GM19467 (cell line): Measurements from ENCODE around the gene METTL16.
A peak's percentile ranks its signal among the peaks of the same experiment; 100 is the strongest.

Source experiments
- ATAC-seq: cut with Tn5 transposase; IDR thresholded peaks from one replicate; pipeline ENCODE4 v1.9.1; 2021; ENCODE audit warnings: mild to moderate bottlenecking, moderate library complexity; ENCODE audit not compliant: unreplicated experiment

The METTL16 gene

DNA sequence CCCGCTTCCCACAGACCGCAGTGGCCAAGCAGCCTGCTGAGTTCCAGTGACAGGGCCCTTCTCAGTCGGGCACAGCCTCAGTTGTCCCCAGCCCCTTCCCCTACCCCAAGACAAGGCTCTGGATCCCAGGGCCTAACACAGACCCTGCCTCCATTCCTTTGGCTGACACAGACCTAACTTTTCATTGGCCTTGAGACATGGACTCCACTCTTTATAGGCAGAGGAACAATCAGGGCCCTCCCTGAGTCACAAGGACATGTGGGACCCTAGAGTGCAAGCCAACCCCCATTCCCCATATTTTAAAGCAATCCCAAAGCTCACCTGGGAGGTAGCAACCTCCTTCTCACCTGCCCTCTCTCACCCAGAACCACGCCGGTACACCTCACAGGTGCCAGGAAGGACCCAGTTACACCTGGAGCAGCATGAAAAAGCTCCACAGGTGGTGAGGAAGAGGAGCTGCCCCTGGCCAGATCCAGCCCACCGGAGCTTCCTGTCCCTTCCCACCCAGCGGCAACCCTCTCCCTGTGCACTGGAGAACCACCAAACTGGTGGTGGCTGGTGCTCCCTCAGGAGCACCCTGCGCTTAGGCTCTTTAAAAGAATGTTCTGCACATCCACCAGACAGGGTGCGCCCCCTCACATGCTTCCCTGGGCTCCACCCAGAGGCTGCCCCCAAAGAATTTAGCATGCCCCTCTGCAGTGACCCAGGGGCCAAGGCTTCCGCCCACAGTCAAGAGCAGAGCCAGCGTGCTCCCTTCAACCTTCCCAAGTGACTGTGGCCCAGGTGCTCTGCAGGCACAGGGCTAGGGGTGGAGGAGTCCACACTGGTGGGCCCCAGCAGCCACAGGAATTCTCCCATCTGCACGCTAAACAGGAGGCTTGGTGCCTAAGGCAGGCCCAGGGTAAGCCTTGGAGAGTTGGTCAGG lies 114.2 kb downstream of the METTL16 start:
- no peak for ATAC-seq

DNA sequence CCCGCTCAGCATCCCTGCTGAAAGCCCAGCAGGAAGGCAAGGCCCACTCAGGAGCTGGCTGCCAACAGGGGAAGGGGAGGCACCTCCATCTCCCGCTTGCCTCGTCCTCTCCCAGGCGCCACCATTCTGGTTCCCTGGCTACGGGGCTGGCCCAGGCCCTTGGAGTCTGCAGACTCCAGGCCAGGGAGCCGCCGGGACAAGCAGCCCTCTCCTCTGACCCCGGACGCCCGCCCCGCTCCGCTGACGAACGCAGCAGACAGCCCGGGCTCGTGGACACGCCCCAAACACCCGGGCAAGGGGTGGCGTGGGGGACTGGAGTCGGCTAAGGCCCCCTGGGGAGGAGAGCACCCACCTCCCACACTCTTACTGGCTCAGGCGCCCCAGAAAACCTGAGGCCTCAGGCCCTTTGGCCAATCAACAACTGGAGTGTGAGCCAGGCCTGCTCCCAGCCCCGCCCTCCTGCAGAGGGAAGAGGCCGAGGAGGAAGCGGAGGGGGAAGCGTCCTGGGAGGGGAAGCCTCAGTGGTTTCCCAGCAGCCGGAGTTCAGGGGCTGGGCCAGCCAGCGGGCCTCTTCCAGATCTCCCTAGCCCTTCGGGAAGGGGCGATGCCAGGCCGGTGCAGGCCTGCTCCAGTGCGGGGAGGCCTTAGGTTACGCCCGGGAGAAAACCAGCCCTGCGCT lies 115.0 kb downstream of the METTL16 start:
- ATAC-seq = no peak

DNA sequence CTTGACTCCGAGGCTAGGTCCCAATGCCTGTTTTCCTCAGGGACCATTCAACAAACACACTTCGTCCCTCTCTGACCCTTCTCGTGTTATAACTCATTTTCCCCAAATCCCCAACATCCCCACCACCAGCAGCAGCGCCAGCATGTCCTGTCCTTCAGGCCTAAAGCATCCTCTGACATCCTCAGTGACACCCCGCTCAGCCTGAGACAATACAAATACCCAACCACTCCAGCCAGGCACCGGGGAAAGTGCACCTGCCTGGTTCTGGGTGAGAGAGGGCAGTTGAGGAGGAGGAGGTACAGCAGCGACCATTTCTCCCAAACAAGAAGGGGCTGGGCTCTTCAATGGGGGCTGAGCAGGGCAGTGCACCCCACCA lies 115.5 kb downstream of the METTL16 start:
- no peak for ATAC-seq

DNA sequence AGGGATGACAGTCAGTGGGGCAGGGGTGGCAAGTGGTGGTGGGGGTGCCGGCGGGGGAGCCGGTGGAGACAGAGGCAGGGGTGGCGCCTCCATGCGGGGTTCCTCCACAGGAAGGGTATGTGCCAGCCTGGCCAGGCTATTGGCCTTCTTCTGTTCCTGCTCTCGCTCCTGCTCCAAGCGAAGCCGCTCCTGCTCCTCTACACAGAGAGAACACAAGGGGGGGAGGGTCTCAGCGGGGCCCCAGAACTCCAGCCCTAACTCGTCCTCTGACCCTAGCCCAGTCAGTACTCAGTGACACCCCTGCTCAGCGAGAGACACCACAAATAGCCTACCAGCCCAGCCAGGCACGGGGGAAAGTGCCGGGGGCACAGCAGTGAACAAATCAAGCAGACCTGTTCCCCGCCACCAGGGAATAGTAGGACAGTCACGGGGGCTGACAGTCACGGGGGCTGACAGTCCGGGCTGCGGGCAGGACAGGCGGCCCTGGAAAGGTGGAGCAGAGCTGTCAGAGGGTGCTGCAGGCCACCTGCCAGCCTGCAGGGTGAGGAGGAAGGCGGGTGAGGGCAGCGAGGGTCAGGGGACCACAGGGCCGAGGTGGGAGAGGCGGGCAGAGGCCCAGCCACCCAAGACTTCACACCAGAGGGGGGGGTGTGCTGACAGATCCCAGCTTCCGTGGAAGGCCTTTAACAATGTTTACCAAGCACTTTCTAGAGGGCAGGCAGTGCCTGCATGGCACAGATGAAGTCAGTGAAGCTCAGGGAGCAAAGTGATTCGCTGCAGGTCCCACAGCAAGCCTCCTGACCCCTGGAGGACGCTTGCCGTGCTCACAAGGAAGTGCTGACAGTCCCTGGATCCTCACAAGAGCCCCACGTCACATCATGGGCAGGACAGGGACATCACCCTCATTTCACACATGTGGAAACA lies 116.2 kb downstream of the METTL16 start:
- ATAC-seq = no peak

DNA sequence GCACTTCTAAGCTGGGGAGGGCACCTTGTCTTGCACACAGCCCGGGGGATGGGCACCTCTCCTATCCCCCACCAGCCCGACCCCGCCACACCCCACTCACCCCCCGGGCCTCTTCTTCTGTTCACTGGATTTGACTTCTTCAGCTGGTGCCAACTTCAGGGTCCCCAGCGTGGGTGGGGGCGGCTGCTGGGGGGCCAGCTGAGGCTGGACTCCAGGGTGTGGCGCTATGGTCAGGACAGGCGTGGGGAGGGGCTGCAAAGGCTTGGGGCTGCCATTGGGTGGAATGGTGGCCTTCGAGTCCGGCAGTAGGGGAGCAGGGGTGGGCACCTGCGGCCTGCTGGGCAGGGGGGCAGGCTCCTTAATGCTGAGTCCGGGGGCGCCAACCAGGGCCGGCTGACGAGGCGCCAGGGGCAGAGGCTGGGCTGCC lies 116.9 kb downstream of the METTL16 start:
- no peak for ATAC-seq

GRCh38 chr17:2393954-2394749 lies 117.5 kb downstream of the METTL16 start:
- no peak for ATAC-seq

- ATAC-seq = peak; percentile 39
Measured at GRCh38 chr17:2393174-2393953, 118.3 kb downstream of the METTL16 start.

GRCh38 chr17:2392252-2393173 lies 119.2 kb downstream of the METTL16 start:
- ATAC-seq = peak; percentile 48

- no peak for ATAC-seq
Measured at GRCh38 chr17:2391597-2392251, 120.0 kb downstream of the METTL16 start.

DNA sequence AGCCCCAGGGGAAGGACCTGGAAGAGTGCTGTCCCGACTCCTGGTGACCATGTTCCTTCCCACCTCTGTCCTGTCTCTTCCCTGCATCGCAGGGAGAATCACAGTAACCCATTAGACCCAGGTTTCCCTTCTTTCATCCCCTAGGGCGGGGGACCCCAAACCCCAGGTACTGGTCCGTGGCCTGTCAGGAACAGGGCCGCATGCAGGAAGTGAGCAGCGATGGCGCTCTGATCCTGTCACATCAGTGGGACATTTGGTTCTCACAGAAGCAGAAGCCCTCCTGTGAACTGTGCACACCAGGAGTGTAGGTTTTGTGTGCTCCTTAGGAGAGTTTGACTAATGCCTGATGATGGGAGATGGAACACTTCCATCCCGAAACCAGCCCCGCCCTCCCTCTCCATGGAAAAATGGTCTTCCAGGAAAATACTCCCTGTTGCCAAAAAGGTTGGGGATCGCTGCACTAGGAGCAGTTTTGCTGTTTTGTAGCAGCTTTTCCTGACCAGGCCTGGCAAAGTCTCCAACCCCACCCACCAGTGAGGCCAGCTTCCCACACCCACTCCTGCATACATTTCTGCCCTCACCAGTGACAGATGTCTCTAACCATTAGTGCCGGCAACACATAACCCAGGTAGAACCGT lies 121.4 kb downstream of the METTL16 start:
- no peak for ATAC-seq

- ATAC-seq = no peak
Measured at GRCh38 chr17:2388683-2389055, 123.0 kb downstream of the METTL16 start.

DNA sequence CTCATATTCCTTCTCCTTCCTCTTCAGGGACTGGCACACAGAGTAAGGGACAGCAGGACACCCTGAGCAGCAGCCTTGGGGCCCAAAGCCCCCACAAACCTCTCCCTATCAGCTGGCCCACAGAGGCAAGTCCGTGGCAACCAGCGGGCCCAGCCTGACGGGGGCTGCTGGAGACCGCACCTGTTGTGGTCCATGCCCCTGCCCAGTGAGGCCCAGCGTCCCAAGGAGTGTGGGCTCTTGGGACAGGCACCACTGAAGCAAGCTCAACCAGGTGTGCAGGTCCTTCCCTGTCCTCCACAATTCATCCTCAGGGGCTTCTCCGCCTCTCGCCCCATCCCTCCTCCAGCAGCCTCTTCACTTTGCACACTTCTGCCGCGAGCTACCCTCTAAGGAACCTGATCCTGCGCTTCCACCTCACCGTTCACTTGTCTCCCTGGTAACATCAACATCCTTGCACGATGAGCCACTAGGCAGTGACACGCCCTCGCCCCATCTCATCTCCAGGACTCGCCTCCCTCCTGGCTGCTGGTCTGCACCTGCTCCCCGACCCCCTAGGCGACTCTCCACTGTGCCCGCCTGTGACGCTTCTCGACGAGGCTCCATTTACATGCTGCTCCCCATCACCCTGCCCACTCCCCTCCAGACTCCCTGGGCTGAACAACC lies 123.5 kb downstream of the METTL16 start:
- ATAC-seq = no peak

- no peak for ATAC-seq
Measured at GRCh38 chr17:2387086-2388019, 124.3 kb downstream of the METTL16 start.

DNA sequence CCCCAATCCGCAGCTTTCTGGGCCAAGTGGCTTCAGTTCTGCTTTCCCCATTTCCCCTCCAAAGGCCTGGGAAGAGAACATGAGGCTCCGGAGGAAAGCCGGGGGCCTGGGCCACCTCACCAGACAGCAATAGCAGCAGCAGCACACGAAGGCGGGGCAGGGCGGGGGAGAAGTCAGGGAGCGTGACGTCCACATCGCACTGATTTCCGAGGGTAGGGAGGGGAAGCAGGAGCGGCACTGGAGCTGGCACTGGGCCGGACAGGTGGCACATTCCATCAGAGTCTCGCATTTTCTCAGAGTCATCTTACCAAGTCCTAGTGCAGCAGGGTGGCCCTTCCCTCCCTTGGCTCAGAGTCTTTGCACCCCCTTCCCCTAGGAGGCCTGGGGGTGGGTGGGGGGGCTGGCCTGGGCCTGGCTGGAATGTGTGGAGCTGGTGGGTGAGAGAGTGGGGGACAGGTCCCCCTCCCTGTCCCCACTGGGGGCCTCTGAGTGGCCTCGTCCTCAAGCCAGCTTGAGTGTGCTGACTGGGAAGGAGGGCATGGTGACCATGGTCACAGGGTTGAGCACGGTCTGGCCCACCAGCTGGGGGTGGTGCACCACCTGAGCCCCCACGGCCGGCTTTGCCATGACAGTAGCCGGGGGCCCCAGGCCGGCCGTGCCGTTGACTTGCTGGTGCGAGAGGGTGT lies 125.1 kb downstream of the METTL16 start:
- ATAC-seq = no peak
